Measurements from ENCODE around the gene SLC29A3. TPM values are rescaled to one million over a fixed set of nuclear protein-coding genes. Genes with fewer than 3 reads are reported as not detected.
A peak's percentile ranks its signal among the peaks of the same experiment; 100 is the strongest.

SLC29A3 gene
- total and polyA plus RNA-seq, 2 donors from 2014 or later: 5.3 to 5.7 TPM

GRCh38 chr10:71307469-71308085 is 11.5 kb upstream of the SLC29A3 start:
- no peaks in the 10 kb centered on the region for H3K27me3 ChIP-seq (ENCODE audit: control insufficient read depth, insufficient read depth, low read length)
- peak in 4 of 5 donors; percentile 38 to 66 (median 44) for DNase-seq

DNA sequence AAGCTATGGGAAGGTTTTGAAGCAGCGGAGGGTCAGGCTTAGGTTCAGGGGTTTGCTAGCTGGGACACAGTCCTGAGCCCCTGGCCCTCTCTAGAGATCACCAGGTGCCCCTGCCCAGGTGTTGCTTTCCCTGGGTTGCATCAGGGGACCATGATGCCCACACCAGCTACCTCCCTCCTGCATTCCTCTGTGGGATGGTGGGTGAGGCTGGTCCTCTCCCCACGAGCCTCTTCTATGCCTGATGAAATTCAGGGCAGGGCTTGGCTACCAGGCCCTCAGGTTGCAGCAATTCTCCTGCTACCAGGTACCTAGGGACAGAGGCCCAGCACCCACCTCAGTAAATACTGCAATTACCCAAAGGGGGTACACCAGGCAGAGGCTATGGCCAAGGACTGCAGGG is 10.8 kb upstream of the SLC29A3 start:
- peak overlapping the region in 1 of 2 donors; percentile 39 for H3K27ac ChIP-seq (ENCODE audit: low read depth in 2 of 2, low read length in 2 of 2)
- H3K9me3 ChIP-seq (ENCODE audit: control insufficient read depth in 2 of 3, insufficient read depth in 1 of 3, low read length in 3 of 3): no peaks in the 10 kb centered on the region
- no peaks in the 10 kb centered on the region for H3K27me3 ChIP-seq (ENCODE audit: control insufficient read depth, insufficient read depth, low read length)
- DNase-seq (no peak), FAIRE-seq (no peak)
- no peak overlapping the region for H3K4me3 ChIP-seq (ENCODE audit: low read length in 3 of 3)
- intact Hi-C loops (cut with DNase I): no loop called here
- H3K4me1 ChIP-seq (ENCODE audit: control insufficient read depth in 2 of 3, insufficient read depth in 2 of 3, low read depth in 1 of 3, low read length in 3 of 3): peaks cover 0 to 11% (median 7%) of the 10 kb centered on the region in 3 donors
- H3K36me3 ChIP-seq (ENCODE audit: control insufficient read depth in 2 of 3, insufficient read depth in 3 of 3, low read length in 3 of 3): no peaks in the 10 kb centered on the region
- H3K9ac ChIP-seq (ENCODE audit: low read length in 3 of 3): no peak overlapping the region
- TF ChIP-seq, protein P1, sequence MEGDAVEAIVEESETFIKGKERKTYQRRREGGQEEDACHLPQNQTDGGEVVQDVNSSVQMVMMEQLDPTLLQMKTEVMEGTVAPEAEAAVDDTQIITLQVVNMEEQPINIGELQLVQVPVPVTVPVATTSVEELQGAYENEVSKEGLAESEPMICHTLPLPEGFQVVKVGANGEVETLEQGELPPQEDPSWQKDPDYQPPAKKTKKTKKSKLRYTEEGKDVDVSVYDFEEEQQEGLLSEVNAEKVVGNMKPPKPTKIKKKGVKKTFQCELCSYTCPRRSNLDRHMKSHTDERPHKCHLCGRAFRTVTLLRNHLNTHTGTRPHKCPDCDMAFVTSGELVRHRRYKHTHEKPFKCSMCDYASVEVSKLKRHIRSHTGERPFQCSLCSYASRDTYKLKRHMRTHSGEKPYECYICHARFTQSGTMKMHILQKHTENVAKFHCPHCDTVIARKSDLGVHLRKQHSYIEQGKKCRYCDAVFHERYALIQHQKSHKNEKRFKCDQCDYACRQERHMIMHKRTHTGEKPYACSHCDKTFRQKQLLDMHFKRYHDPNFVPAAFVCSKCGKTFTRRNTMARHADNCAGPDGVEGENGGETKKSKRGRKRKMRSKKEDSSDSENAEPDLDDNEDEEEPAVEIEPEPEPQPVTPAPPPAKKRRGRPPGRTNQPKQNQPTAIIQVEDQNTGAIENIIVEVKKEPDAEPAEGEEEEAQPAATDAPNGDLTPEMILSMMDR (IDR thresholded peaks at IDR 0.05; ENCODE audit: borderline replicate concordance, extremely low read depth, insufficient read depth): no peak

More at GRCh38 chr10:71307469-71308085, 11.5 kb upstream of the SLC29A3 start:
- Histone ChIP-seq H3K36me3 (ENCODE audit: control insufficient read depth in 2 of 3, insufficient read depth in 3 of 3, low read length in 3 of 3) (no peaks in the 10 kb centered on the region), H3K9me3 (ENCODE audit: control insufficient read depth in 2 of 3, insufficient read depth in 1 of 3, low read length in 3 of 3) (no peaks in the 10 kb centered on the region), H3K9ac (ENCODE audit: low read length in 3 of 3) (peak overlapping the region in 1 of 3 donors; percentile 0), H3K27ac (ENCODE audit: low read depth in 2 of 2, low read length in 2 of 2) (peak overlapping the region; percentile 19 to 51), H3K4me1 (ENCODE audit: control insufficient read depth in 2 of 3, insufficient read depth in 2 of 3, low read depth in 1 of 3, low read length in 3 of 3) (peaks cover 0 to 11% (median 7%) of the 10 kb centered on the region in 3 donors), H3K4me3 (ENCODE audit: low read length in 3 of 3) (no peak overlapping the region)
- intact Hi-C loops (cut with DNase I): no loop called here
- FAIRE-seq: no peak
- TF ChIP-seq, protein P1 (IDR thresholded peaks at IDR 0.05; ENCODE audit: borderline replicate concordance, extremely low read depth, insufficient read depth): no peak

DNA sequence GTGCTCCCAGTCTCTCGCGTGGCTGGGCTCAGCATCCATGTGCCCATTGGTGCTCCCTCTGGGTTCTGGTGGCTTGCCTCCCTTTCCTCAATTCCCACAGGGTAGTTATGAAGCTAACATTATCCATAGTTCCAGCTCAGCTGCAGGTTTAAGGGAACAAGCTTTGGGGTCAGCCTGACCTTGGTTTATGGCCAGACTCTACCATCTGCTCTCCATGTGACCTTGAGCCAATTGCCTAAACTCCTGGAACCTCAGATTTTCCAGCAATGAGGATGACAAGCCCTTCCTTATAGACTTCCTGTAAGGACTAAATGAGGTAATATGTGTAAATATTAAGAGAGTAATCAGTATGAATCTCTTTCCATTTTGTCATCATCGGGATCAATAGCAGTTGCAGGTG is 10.1 kb upstream of the SLC29A3 start:
- Histone ChIP-seq H3K27ac (ENCODE audit: low read depth in 2 of 2, low read length in 2 of 2) (no peak overlapping the region), H3K9ac (ENCODE audit: low read length in 3 of 3) (no peak overlapping the region), H3K36me3 (ENCODE audit: control insufficient read depth in 2 of 3, insufficient read depth in 3 of 3, low read length in 3 of 3) (no peaks in the 10 kb centered on the region), H3K4me3 (ENCODE audit: low read length in 3 of 3) (no peak overlapping the region), H3K4me1 (ENCODE audit: control insufficient read depth in 2 of 3, insufficient read depth in 2 of 3, low read depth in 1 of 3, low read length in 3 of 3) (peaks cover 3 to 15% (median 7%) of the 10 kb centered on the region in 3 donors), H3K9me3 (ENCODE audit: control insufficient read depth in 2 of 3, insufficient read depth in 1 of 3, low read length in 3 of 3) (no peaks in the 10 kb centered on the region), H3K27me3 (ENCODE audit: control insufficient read depth, insufficient read depth, low read length) (no peaks in the 10 kb centered on the region)
- DNase-seq (no peak), FAIRE-seq (no peak)
- intact Hi-C loops (cut with DNase I): no loop called here
- TF ChIP-seq, protein P1 (IDR thresholded peaks at IDR 0.05; ENCODE audit: borderline replicate concordance, extremely low read depth, insufficient read depth): no peak
